OCI-LY1 (cell line): ENCODE measurements around the gene EIF2S2.

Experiments used
- H2AFZ ChIP-seq: fragments of 200-600 bp; sonication (generic), shearing (Covaris generic); 2 replicates; pipeline ENCODE4 v1.6.0; 2014; ENCODE audit warnings: antibody characterized with exemption, mild to moderate bottlenecking, low read length
- H3F3A ChIP-seq: fragments of 200-600 bp; sonication (generic), shearing (Covaris generic); 2 replicates; pipeline ENCODE4 v1.6.0; 2014; ENCODE audit warnings: mild to moderate bottlenecking, antibody characterized with exemption, low read length, moderate library complexity; ENCODE audit not compliant: insufficient read depth
- H3K27ac ChIP-seq: fragments of 200-600 bp; sonication (generic); 2 replicates; pipeline ENCODE4 v1.5.1; 2014; ENCODE audit warnings: low read length, mixed run types, mild to moderate bottlenecking, low read depth; ENCODE audit not compliant: poor library complexity, severe bottlenecking
- H3K27me3 ChIP-seq: fragments of 200-600 bp; sonication (generic); 2 replicates; pipeline ENCODE4 v1.6.0; 2014; ENCODE audit warnings: antibody characterized with exemption, mild to moderate bottlenecking, low read length, moderate library complexity; ENCODE audit not compliant: insufficient read depth
- H3K36me3 ChIP-seq: fragments of 200-600 bp; sonication (generic); 2 replicates; pipeline ENCODE4 v1.6.1; 2014; ENCODE audit warnings: mild to moderate bottlenecking, antibody characterized with exemption, low read length, moderate library complexity, mixed read lengths; ENCODE audit not compliant: insufficient read depth
- H3K4me1 ChIP-seq: fragments of 200-600 bp; sonication (generic); 2 replicates; pipeline ENCODE4 v1.5.1; 2014; ENCODE audit warnings: mild to moderate bottlenecking, low read length, moderate library complexity; ENCODE audit not compliant: insufficient read depth, severe bottlenecking
- H3K4me2 ChIP-seq: fragments of 200-600 bp; sonication (generic), shearing (Covaris generic); 2 replicates; pipeline ENCODE4 v1.6.1; 2014; ENCODE audit warnings: low read length
- H3K4me3 ChIP-seq: fragments of 200-600 bp; sonication (generic); 2 replicates; pipeline ENCODE4 v1.5.1; 2014; ENCODE audit warnings: low read length, low read depth, mild to moderate bottlenecking, mixed read lengths; ENCODE audit not compliant: poor library complexity, severe bottlenecking
- H3K79me2 ChIP-seq: fragments of 200-600 bp; shearing (Covaris generic); 2 replicates; pipeline ENCODE4 v1.6.1; 2016; ENCODE audit warnings: mixed run types, low read length, mixed read lengths; ENCODE audit not compliant: insufficient read depth
- H3K9ac ChIP-seq: fragments of 200-600 bp; sonication (generic), shearing (Covaris generic); 2 replicates; pipeline ENCODE4 v1.6.1; 2014; ENCODE audit warnings: mild to moderate bottlenecking, low read length, mixed read lengths
- H3K9me2 ChIP-seq: fragments of 200-600 bp; sonication (generic), shearing (Covaris generic); 2 replicates; pipeline ENCODE4 v1.6.1; 2014; ENCODE audit warnings: low read depth, mild to moderate bottlenecking, low read length, mixed read lengths
- H3K9me3 ChIP-seq: fragments of 200-600 bp; shearing (Covaris generic); 2 replicates; pipeline ENCODE4 v1.6.1; 2014; ENCODE audit warnings: low read length, mixed read lengths
- H4K20me1 ChIP-seq: fragments of 200-600 bp; sonication (generic), shearing (Covaris generic); 2 replicates; pipeline ENCODE4 v1.6.0; 2016; ENCODE audit warnings: mild to moderate bottlenecking, low read length; ENCODE audit not compliant: insufficient read depth
- CTCF ChIP-seq: fragments of 200-600 bp; sonication (generic), shearing (Covaris generic); IDR thresholded peaks from 2 replicates; pipeline ENCODE4 v1.5.1; 2017; ENCODE audit warnings: mild to moderate bottlenecking, antibody characterized with exemption, low read length, moderate library complexity, mixed read lengths
- EZH2 ChIP-seq: fragments of 200-600 bp; sonication (generic), shearing (Covaris generic); IDR thresholded peaks from 2 replicates; pipeline ENCODE4 v1.8.0; 2017; ENCODE audit warnings: borderline replicate concordance, mixed run types, mild to moderate bottlenecking, antibody characterized with exemption, low read length, moderate library complexity, mixed read lengths

EIF2S2 gene

GRCh38 chr20:34099675-34100074 is 12.4 kb downstream of the EIF2S2 start:
- Histone ChIP-seq H3K4me1 (no peaks in the 10 kb centered on the region), H3K9ac (no peak overlapping the region)

GRCh38 chr20:34098570-34098969 is 13.5 kb downstream of the EIF2S2 start:
- peaks cover 100% of the 10 kb centered on the region for H3K36me3 ChIP-seq
- no peak overlapping the region for H3K4me2 ChIP-seq
- H4K20me1 ChIP-seq: no peaks in the 10 kb centered on the region
- no peak overlapping the region for H3K9ac ChIP-seq
- H3F3A ChIP-seq: no peaks in the 10 kb centered on the region
- H3K9me3 ChIP-seq: no peaks in the 10 kb centered on the region
- H3K27ac ChIP-seq: no peak overlapping the region
- no peaks in the 10 kb centered on the region for H3K4me1 ChIP-seq
- H2AFZ ChIP-seq: no peak overlapping the region
- no peak for TF ChIP-seq CTCF
- TF ChIP-seq EZH2: no peak
- H3K27me3 ChIP-seq: no peaks in the 10 kb centered on the region
- H3K79me2 ChIP-seq: no peaks in the 10 kb centered on the region
- H3K4me3 ChIP-seq: no peak overlapping the region
- no peaks in the 10 kb centered on the region for H3K9me2 ChIP-seq

More at GRCh38 chr20:34099675-34100074, 12.4 kb downstream of the EIF2S2 start:
- H2AFZ ChIP-seq: no peak overlapping the region
- no peak overlapping the region for H3K27ac ChIP-seq
- no peak overlapping the region for H3K4me3 ChIP-seq
- H3K9me2 ChIP-seq: no peaks in the 10 kb centered on the region
- no peaks in the 10 kb centered on the region for H3K79me2 ChIP-seq
- no peaks in the 10 kb centered on the region for H3K27me3 ChIP-seq
- H3K9me3 ChIP-seq: no peaks in the 10 kb centered on the region
- TF ChIP-seq CTCF (no peak), EZH2 (no peak)
- H3K4me2 ChIP-seq: no peak overlapping the region
- H3F3A ChIP-seq: no peaks in the 10 kb centered on the region
- H4K20me1 ChIP-seq: no peaks in the 10 kb centered on the region
- H3K36me3 ChIP-seq: peaks cover 100% of the 10 kb centered on the region

- Histone ChIP-seq H3K4me3 (no peak overlapping the region), H4K20me1 (no peaks in the 10 kb centered on the region), H3F3A (no peaks in the 10 kb centered on the region), H3K4me2 (no peak overlapping the region), H3K27me3 (no peaks in the 10 kb centered on the region), H3K27ac (no peak overlapping the region), H3K9me3 (no peaks in the 10 kb centered on the region), H2AFZ (no peak overlapping the region), H3K9me2 (no peaks in the 10 kb centered on the region), H3K4me1 (no peaks in the 10 kb centered on the region), H3K9ac (no peak overlapping the region), H3K36me3 (peaks cover 100% of the 10 kb centered on the region), H3K79me2 (no peaks in the 10 kb centered on the region)
- TF ChIP-seq CTCF: no peak
- TF ChIP-seq EZH2: no peak
Measured at GRCh38 chr20:34096699-34097444, 15.2 kb downstream of the EIF2S2 start.
